ENCODE results near the gene CD34. TPM values are rescaled to one million over a fixed set of nuclear protein-coding genes. Genes with fewer than 3 reads are reported as not detected.

CD34 gene
- total RNA-seq, 1 donor from 2014 or later = not detected

GRCh38 chr1:207842506-207842905 lies 68.4 kb downstream of the CD34 start:
- DNase-seq (ENCODE audit: low read depth) = no peak
- no peak overlapping the region for H3K4me3 ChIP-seq (ENCODE audit: low read depth, low read length)
- TF ChIP-seq CTCF (conservative IDR thresholded peaks at IDR 0.05; ENCODE audit: low read depth, low read length) = no peak

- no peak overlapping the region for H3K4me3 ChIP-seq (ENCODE audit: low read depth, low read length)
- no peak for DNase-seq (ENCODE audit: low read depth)
- TF ChIP-seq CTCF (conservative IDR thresholded peaks at IDR 0.05; ENCODE audit: low read depth, low read length) = no peak
Measured at GRCh38 chr1:207841901-207842300, 69.0 kb downstream of the CD34 start.

- DNase-seq (ENCODE audit: low read depth) = no peak
- TF ChIP-seq CTCF (conservative IDR thresholded peaks at IDR 0.05; ENCODE audit: low read depth, low read length) = no peak
- H3K4me3 ChIP-seq (ENCODE audit: low read depth, low read length) = no peak overlapping the region
Measured at GRCh38 chr1:207841293-207841692, 69.6 kb downstream of the CD34 start.

GRCh38 chr1:207840380-207840779 lies 70.5 kb downstream of the CD34 start:
- H3K4me3 ChIP-seq (ENCODE audit: low read depth, low read length) = no peak overlapping the region
- peak; percentile 7 for TF ChIP-seq CTCF (conservative IDR thresholded peaks at IDR 0.05; ENCODE audit: low read depth, low read length)
- no peak for DNase-seq (ENCODE audit: low read depth)

GRCh38 chr1:207839083-207839413 lies 71.9 kb downstream of the CD34 start:
- no peak overlapping the region for H3K4me3 ChIP-seq (ENCODE audit: low read depth, low read length)
- DNase-seq (ENCODE audit: low read depth) = no peak
- no peak for TF ChIP-seq CTCF (conservative IDR thresholded peaks at IDR 0.05; ENCODE audit: low read depth, low read length)

GRCh38 chr1:207838156-207839082 lies 72.5 kb downstream of the CD34 start:
- no peak overlapping the region for H3K4me3 ChIP-seq (ENCODE audit: low read depth, low read length)
- no peak for TF ChIP-seq CTCF (conservative IDR thresholded peaks at IDR 0.05; ENCODE audit: low read depth, low read length)
- no peak for DNase-seq (ENCODE audit: low read depth)

- H3K4me3 ChIP-seq (ENCODE audit: low read depth, low read length) = no peak overlapping the region
- no peak for TF ChIP-seq CTCF (conservative IDR thresholded peaks at IDR 0.05; ENCODE audit: low read depth, low read length)
- DNase-seq (ENCODE audit: low read depth) = no peak
Measured at GRCh38 chr1:207837673-207838072, 73.3 kb downstream of the CD34 start.

Data from epithelial cell of proximal tubule (primary cell).